H9 (cell line): ENCODE measurements around the gene RIC8A. TPM values are rescaled to one million over a fixed set of nuclear protein-coding genes. Genes with fewer than 3 reads are reported as not detected.
"Not testable (repeated sequence)": the region's sequence is repeated elsewhere in the genome, so short reads cannot be mapped to it uniquely, and the experiment has no call there.

Experiments
- DNase-seq: peaks from one replicate; pipeline ENCODE4 v3.0.0-alpha.2; 2017
- H2AFZ ChIP-seq: one replicate; pipeline ENCODE4 v1.6.1; 2013; ENCODE audit warnings: mild to moderate bottlenecking, low read length, control low read depth, moderate library complexity
- H2AK5ac ChIP-seq: 2 replicates; pipeline ENCODE4 v1.6.1; 2013; ENCODE audit warnings: low read length, control low read depth, mixed read lengths; ENCODE audit not compliant: insufficient read length
- H2BK120ac ChIP-seq: one replicate; pipeline ENCODE4 v1.6.1; 2013; ENCODE audit warnings: low read depth, mild to moderate bottlenecking, low read length, control low read depth, inconsistent platforms; ENCODE audit not compliant: poor library complexity, severe bottlenecking
- H2BK12ac ChIP-seq: 2 replicates; pipeline ENCODE4 v1.6.1; 2013; ENCODE audit warnings: low read length, control low read depth, mixed read lengths, low read depth; ENCODE audit not compliant: insufficient read length
- H2BK15ac ChIP-seq: 2 replicates; pipeline ENCODE4 v1.6.1; 2013; ENCODE audit warnings: low read depth, low read length, control low read depth
- H2BK20ac ChIP-seq: one replicate; pipeline ENCODE4 v1.6.1; 2013; ENCODE audit warnings: low read depth, mild to moderate bottlenecking, low read length, control low read depth, inconsistent platforms; ENCODE audit not compliant: poor library complexity, severe bottlenecking
- H2BK5ac ChIP-seq: 2 replicates; pipeline ENCODE4 v1.6.1; 2013; ENCODE audit warnings: low read length, control low read depth, mixed read lengths; ENCODE audit not compliant: insufficient read length
- H3K14ac ChIP-seq: 2 replicates; pipeline ENCODE4 v1.6.1; 2013; ENCODE audit warnings: low read length, control low read depth; ENCODE audit not compliant: insufficient read depth
- H3K18ac ChIP-seq: 2 replicates; pipeline ENCODE4 v1.6.1; 2013; ENCODE audit warnings: low read depth, mild to moderate bottlenecking, mixed read lengths, low read length, control low read depth; ENCODE audit not compliant: insufficient read length
- H3K23ac ChIP-seq: 2 replicates; pipeline ENCODE4 v1.6.1; 2013; ENCODE audit warnings: low read length, control low read depth, mixed read lengths, low read depth; ENCODE audit not compliant: insufficient read length
- H3K23me2 ChIP-seq: 2 replicates; pipeline ENCODE4 v1.6.1; 2013; ENCODE audit warnings: low read depth, mild to moderate bottlenecking, mixed read lengths, low read length, control low read depth; ENCODE audit not compliant: insufficient read length, poor library complexity, severe bottlenecking
- H3K27ac ChIP-seq: 2 replicates; pipeline ENCODE4 v1.5.1; 2013; ENCODE audit warnings: low read length, control low read depth, mixed read lengths, low read depth; ENCODE audit not compliant: insufficient read length
- H3K27me3 ChIP-seq: 2 replicates; pipeline ENCODE4 v1.6.1; 2013; ENCODE audit warnings: low read length, control low read depth, inconsistent platforms; ENCODE audit not compliant: insufficient read depth
- H3K4ac ChIP-seq: 2 replicates; pipeline ENCODE4 v1.6.1; 2013; ENCODE audit warnings: low read depth, mild to moderate bottlenecking, control low read depth, inconsistent platforms, low read length, moderate library complexity
- H3K4me1 ChIP-seq: 2 replicates; pipeline ENCODE4 v1.6.1; 2013; ENCODE audit warnings: low read length, control low read depth, inconsistent platforms; ENCODE audit not compliant: insufficient read depth
- H3K4me2 ChIP-seq: 2 replicates; pipeline ENCODE4 v1.6.1; 2013; ENCODE audit warnings: low read length, control low read depth, mixed read lengths; ENCODE audit not compliant: insufficient read length, insufficient read depth
- H3K56ac ChIP-seq: 2 replicates; pipeline ENCODE4 v1.6.1; 2013; ENCODE audit warnings: low read depth, mild to moderate bottlenecking, mixed read lengths, low read length, control low read depth; ENCODE audit not compliant: insufficient read length
- H3K79me1 ChIP-seq: 2 replicates; pipeline ENCODE4 v1.6.1; 2013; ENCODE audit warnings: low read depth, mild to moderate bottlenecking, moderate library complexity, low read length, control low read depth, inconsistent platforms; ENCODE audit not compliant: insufficient read depth, poor library complexity, severe bottlenecking
- H3K79me2 ChIP-seq: 2 replicates; pipeline ENCODE4 v1.6.1; 2013; ENCODE audit warnings: low read length, control low read depth, inconsistent platforms; ENCODE audit not compliant: insufficient read depth
- H3K9ac ChIP-seq: 2 replicates; pipeline ENCODE4 v1.6.1; 2013; ENCODE audit warnings: low read length, control low read depth, mixed read lengths; ENCODE audit not compliant: insufficient read length; ENCODE audit errors: extremely low read depth
- H3K9me3 ChIP-seq: one replicate; pipeline ENCODE4 v1.6.1; 2013; ENCODE audit warnings: low read depth, low read length, inconsistent platforms; ENCODE audit not compliant: control insufficient read depth
- H3T11ph ChIP-seq: one replicate; pipeline ENCODE4 v1.6.1; 2013; ENCODE audit warnings: mild to moderate bottlenecking, low read length, control low read depth, inconsistent platforms
- H4K20me1 ChIP-seq: one replicate; pipeline ENCODE4 v1.6.1; 2013; ENCODE audit not compliant: control insufficient read depth, insufficient read length, insufficient read depth
- H4K5ac ChIP-seq: 2 replicates; pipeline ENCODE4 v1.6.1; 2013; ENCODE audit warnings: low read depth, mild to moderate bottlenecking, mixed read lengths, low read length, control low read depth; ENCODE audit not compliant: insufficient read length
- H4K8ac ChIP-seq: replicated peaks from 2 replicates; pipeline ENCODE4 v1.6.1; 2013; ENCODE audit warnings: low read length, control low read depth, mixed read lengths, low read depth; ENCODE audit not compliant: insufficient read length
- H4K91ac ChIP-seq: 2 replicates; pipeline ENCODE4 v1.6.1; 2013; ENCODE audit warnings: low read depth, mild to moderate bottlenecking, moderate library complexity, mixed read lengths, low read length, control low read depth; ENCODE audit not compliant: insufficient read length
- H3K27ac Mint-ChIP-seq, 3 experiments: 2 replicates in 2 of 3; 3 replicates in 1 of 3; pipeline ENCODE4 v1.8.0; 2020 to 2021; ENCODE audit warnings: mixed read lengths in 3 of 3, mild to moderate bottlenecking in 1 of 3, moderate library complexity in 1 of 3
- H3K27me3 Mint-ChIP-seq: 2 replicates; pipeline ENCODE4 v1.8.0; 2021; ENCODE audit warnings: low read depth, mild to moderate bottlenecking, moderate library complexity, mixed read lengths
- H3K36me3 Mint-ChIP-seq, 3 experiments: 2 replicates in 2 of 3; 3 replicates in 1 of 3; pipeline ENCODE4 v1.8.0; 2020 to 2021; ENCODE audit warnings: low read depth in 3 of 3, mixed read lengths in 3 of 3; ENCODE audit not compliant: insufficient read depth in 1 of 3
- H3K4me1 Mint-ChIP-seq, 2 experiments: 2 replicates each; pipeline ENCODE4 v1.8.0; 2020; ENCODE audit warnings: mixed read lengths in 2 of 2
- H3K4me3 Mint-ChIP-seq, 2 experiments: 2 replicates in 1 of 2; 3 replicates in 1 of 2; pipeline ENCODE4 v1.8.0; 2020 to 2021; ENCODE audit warnings: mild to moderate bottlenecking in 2 of 2, mixed read lengths in 2 of 2, moderate library complexity in 1 of 2
- H3K9me3 Mint-ChIP-seq, 2 experiments: 2 replicates in 1 of 2; 3 replicates in 1 of 2; pipeline ENCODE4 v1.8.0; 2020; ENCODE audit warnings: mild to moderate bottlenecking in 2 of 2, mixed read lengths in 2 of 2, moderate library complexity in 1 of 2
- WGBS: extraction: QIAGEN DNeasy Blood & Tissue Kit; methylation state at CpG from one replicate; pipeline ENCODE4 v1.1.7; 2013; ENCODE audit warnings: missing lambda C conversion rate, low lambda C conversion rate, mixed read lengths; ENCODE audit not compliant: insufficient read length; ENCODE audit errors: extremely low coverage; 5-methylcytosine and 5-hydroxymethylcytosine counted together
- total RNA-seq: library from RNA; stranded (reverse); gene quantifications from 2 replicates; pipeline ENCODE4 v1.2.1, GENCODE V29; 2021
- TF ChIP-seq, protein P1 (sequence below): fragments of 200-600 bp; sonication (generic); conservative IDR thresholded peaks from 3 replicates; pipeline ENCODE4 v1.8.0; 2021; ENCODE audit warnings: antibody characterized with exemption, mild to moderate bottlenecking

Gene RIC8A
- total RNA-seq, 1 experiment from 2014 or later = 94.9 TPM

DNA sequence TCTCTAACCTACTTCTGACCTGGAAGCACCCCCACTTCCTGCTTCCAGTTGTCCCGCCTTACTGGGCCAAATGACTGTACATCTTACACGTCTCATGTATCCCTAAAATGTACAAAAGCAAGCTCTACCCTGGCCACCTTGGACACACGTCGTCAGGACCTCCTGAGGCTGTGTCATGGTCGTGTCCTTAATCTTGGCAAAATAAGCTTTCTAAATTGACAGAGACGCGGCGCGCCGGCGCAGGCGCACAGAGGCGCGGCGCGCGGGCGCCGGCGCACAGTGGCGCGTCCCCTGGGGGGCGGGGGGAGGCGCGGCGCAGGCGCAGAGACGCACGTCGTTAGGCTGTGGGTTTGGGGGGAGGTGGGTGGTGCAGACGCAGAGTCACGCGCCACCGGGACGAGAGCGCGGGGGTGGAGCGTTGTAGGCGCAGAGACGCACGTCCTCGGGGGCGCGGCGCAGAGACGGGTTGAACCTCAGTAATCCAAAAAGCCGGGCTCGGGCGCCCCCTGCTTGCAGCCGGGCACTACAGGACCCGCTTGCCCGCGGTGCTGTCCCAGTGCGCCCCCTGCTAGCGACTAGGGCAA lies 18.2 kb upstream of the RIC8A start:
- not testable (repeated sequence) for H3K79me2 ChIP-seq, H3K56ac ChIP-seq, H2AFZ ChIP-seq, H3K9me3 ChIP-seq, H3K4me3 Mint-ChIP-seq, H2BK20ac ChIP-seq, H2BK12ac ChIP-seq, H2BK120ac ChIP-seq, H3K4me2 ChIP-seq, H3K4me1 Mint-ChIP-seq, H4K20me1 ChIP-seq, H2AK5ac ChIP-seq, H3K27me3 Mint-ChIP-seq, H3K23ac ChIP-seq, H3K27ac ChIP-seq, H3K14ac ChIP-seq, H4K91ac ChIP-seq, H3T11ph ChIP-seq, H2BK5ac ChIP-seq, H4K5ac ChIP-seq, H3K18ac ChIP-seq, H3K23me2 ChIP-seq, H4K8ac ChIP-seq, H3K4me1 ChIP-seq, H3K36me3 Mint-ChIP-seq, H3K4ac ChIP-seq, H3K9ac ChIP-seq, H3K27me3 ChIP-seq, H2BK15ac ChIP-seq, H3K27ac Mint-ChIP-seq, DNase-seq, H3K79me1 ChIP-seq
- peaks cover 11 to 21% of the 10 kb centered on the region in 2 experiments for H3K9me3 Mint-ChIP-seq
- TF ChIP-seq, protein P1, sequence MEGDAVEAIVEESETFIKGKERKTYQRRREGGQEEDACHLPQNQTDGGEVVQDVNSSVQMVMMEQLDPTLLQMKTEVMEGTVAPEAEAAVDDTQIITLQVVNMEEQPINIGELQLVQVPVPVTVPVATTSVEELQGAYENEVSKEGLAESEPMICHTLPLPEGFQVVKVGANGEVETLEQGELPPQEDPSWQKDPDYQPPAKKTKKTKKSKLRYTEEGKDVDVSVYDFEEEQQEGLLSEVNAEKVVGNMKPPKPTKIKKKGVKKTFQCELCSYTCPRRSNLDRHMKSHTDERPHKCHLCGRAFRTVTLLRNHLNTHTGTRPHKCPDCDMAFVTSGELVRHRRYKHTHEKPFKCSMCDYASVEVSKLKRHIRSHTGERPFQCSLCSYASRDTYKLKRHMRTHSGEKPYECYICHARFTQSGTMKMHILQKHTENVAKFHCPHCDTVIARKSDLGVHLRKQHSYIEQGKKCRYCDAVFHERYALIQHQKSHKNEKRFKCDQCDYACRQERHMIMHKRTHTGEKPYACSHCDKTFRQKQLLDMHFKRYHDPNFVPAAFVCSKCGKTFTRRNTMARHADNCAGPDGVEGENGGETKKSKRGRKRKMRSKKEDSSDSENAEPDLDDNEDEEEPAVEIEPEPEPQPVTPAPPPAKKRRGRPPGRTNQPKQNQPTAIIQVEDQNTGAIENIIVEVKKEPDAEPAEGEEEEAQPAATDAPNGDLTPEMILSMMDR = 0 out of 3 replicates have a peak, but pooled peaks have one; percentile 16
- no CpG with 5 or more reads among the region's 55 CpGs for WGBS
